ENCODE results near the gene RBBP9.
"Not testable (repeated sequence)": the region's sequence is repeated elsewhere in the genome, so short reads cannot be mapped to it uniquely, and the experiment has no call there.

The RBBP9 gene

DNA sequence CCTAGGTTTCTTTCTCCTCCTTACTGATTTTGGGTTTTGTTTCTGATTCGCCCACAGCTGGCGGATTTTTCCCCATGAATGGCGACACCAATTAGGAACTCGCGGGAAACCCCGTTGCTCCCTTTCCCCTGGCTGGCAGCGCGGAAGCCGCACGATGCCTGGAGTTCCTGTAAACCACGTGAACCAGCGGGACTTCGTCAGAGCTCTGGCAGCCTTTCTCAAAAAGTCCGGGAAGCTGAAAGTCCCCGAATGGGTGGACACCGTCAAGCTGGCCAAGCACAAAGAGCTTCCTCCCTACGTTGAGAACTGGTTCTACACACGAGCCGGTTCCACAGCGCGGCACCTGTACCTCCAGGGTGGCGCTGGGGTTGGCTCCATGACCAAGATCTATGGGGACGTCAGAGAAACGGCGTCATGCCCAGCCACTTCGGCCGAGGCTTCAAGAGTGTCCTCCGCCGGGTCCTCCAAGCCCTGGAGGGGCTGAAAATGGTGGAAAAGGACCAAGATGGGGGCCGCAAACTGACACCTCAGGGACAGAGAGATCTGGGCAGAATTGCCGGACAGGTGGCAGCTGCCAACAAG, 7.5 kb upstream of the RBBP9 start:
- no peak for DNase-seq

DNA sequence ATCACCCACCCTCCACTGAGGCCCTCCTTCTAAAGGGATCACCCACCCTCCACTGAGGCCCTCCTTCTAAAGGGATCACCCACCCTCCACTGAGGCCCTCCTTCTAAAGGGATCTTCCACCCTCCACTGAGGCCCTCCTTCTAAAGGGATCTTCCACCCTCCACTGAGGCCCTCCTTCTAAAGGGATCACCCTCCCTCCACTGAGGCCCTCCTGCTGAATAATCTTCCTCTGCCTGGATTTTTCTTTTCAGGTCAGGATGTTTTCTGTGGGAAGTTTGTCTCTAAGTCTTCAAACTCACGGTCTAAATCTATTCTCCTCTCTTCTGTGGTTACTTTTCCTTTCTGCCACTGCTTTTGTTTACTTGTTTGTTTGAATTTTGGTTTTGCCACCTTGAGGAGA, 4.6 kb upstream of the RBBP9 start:
- DNase-seq: not testable (repeated sequence)

DNA sequence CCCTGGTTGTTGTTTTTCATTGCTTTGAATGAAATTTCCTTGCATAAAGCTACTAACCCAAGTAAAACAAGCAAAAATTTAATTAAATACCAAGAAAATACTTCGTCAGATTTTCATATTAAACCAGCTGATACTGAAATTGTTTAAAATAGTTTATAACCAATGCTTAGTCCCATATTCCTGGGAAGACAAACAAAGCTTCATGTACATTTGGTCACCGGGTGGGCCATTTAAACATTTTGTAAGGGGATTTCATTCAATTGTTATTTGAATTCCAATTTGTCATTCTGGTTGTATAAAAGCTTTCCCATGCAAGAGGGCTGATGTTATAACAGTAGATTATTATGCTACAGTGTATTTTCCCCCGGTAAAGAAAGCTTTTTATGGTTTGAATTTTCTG, 578 bp upstream of the RBBP9 start:
- DNase-seq: no peak

- no peak for DNase-seq
Observed at GRCh38 chr20:18496042-18496441, 983 bp downstream of the RBBP9 start.

GRCh38 chr20:18488301-18488700, 8.7 kb downstream of the RBBP9 start:
- no peak for DNase-seq

GRCh38 chr20:18481596-18481995, 15.4 kb downstream of the RBBP9 start:
- no peak for DNase-seq

GRCh38 chr20:18477821-18478220, 19.2 kb downstream of the RBBP9 start:
- no peak for DNase-seq

- no peak for DNase-seq
Observed at GRCh38 chr20:18477218-18477617, 19.8 kb downstream of the RBBP9 start.

DNA sequence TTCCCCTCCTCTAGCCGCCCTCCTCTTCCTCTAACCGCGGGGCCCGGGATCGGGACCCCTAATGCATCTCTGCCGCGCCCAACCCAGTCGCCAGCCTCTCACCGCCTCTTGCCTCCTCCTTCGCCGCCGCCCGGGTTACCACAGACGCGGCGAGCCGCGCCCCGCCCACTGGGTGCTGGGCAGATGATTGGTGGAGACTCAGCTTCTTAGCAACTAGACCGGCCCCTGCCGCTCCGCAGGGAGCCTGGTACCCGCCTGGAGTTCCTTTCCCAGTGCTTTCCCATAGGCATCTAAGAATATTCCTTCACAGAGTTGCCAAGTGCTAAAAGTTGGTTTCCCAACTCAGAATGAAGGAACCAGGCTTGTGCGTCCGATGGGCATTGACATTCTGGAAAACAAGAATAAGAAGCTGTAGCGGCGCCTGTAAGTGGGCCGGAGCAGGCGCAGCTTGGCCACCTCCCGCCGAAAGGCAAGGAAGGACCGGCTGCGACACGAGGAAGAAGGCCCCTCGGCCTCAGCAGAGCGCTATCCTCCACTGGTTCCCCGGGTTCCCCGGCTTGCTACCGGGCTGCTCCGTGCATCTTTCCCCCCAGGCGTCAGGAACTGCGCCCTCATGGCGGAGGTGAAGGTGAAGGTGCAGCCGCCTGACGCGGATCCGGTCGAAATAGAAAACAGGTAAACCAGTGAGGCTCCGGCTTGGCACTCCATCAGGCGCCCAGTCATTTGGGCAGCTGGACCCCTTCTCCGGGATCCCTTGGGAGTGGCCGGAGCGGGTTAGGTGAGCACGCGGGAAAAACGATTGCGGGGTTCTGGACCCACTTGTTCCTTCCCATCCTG, 29.9 kb downstream of the RBBP9 start, which contains the start of the genes DZANK1 and POLR3F:
Gene DZANK1, minus strand, starts transcription at position 137 of the 837 bp plus-strand sequence. CDS start 1,672 bp downstream, outside the sequence.
Gene POLR3F, plus strand, starts transcription at position 497 of the 837 bp plus-strand sequence. Its CDS starts 117 bp downstream, at position 614.
- peak; percentile 76 to 86 for DNase-seq

DNA sequence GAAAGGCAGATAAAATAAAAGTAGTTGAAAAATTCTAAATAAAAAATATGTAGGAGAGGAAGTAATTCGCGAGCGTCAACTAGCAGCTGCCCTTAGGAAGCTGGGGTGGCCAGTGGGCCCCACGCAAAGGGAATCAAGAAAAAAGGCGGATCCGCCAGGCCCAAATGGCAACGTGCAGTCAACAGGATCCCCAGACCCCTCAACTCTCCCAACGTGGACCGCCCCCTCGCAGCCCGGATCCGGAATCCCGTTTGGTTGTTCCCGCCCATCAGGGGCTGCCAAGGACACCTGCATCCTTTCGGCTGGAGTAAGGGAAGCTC, 30.5 kb downstream of the RBBP9 start:
- DNase-seq: no peak

- DNase-seq: no peak
Observed at GRCh38 chr20:18465536-18466200, 31.4 kb downstream of the RBBP9 start.

- DNase-seq: no peak
Observed at GRCh38 chr20:18456600-18456999, 40.4 kb downstream of the RBBP9 start.

DNA sequence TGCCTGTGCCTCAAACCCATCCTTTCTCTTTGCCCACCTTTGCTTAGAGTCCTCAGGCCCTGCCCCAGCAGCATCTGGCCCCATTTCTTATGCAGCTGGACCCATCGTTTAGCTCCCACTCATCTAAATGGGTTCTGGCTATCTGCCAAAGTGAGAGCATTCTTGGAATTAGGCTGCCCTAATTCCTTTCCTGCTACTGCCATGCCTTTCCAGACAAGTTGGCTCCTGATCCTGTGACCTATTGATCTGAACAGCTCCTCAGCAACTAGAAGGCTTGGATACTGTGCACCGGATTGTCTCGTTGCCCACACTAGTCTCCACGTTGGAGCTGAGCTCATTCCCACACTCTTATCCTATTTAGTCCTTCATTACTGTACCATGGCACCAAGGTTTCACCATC, 53.1 kb downstream of the RBBP9 start:
- no peak for DNase-seq

- no peak for DNase-seq
Observed at GRCh38 chr20:18440403-18440802, 56.6 kb downstream of the RBBP9 start.

DNA sequence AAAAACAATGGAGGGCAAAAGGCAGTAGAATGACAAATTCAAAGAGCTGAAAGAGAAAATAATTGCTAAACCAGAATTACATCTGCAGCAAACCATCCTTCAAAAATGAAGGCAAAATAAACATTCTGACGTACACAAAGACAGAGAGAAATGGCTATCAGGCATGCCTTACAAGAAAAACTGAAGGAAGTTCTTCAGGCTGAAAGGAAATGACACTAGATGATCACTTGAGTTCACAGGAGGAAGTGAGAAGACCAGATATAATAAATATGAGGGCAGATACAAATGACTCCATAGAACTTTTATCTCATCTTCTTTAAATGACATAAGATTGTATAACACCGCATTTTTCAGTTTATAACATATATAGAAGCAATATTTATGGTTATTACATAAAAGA, 60.2 kb downstream of the RBBP9 start:
- no peak for DNase-seq

All from cerebellar nuclear complex (tissue), 1 donor.